Cerebellar cortex (tissue), 1 donor: Measurements from ENCODE around the gene TOR4A.

ENCODE experiments used
- DNase-seq: peaks from one replicate; pipeline ENCODE4 v3.0.0-alpha.2; 2015; ENCODE audit warnings: low spot score

The TOR4A gene

DNA sequence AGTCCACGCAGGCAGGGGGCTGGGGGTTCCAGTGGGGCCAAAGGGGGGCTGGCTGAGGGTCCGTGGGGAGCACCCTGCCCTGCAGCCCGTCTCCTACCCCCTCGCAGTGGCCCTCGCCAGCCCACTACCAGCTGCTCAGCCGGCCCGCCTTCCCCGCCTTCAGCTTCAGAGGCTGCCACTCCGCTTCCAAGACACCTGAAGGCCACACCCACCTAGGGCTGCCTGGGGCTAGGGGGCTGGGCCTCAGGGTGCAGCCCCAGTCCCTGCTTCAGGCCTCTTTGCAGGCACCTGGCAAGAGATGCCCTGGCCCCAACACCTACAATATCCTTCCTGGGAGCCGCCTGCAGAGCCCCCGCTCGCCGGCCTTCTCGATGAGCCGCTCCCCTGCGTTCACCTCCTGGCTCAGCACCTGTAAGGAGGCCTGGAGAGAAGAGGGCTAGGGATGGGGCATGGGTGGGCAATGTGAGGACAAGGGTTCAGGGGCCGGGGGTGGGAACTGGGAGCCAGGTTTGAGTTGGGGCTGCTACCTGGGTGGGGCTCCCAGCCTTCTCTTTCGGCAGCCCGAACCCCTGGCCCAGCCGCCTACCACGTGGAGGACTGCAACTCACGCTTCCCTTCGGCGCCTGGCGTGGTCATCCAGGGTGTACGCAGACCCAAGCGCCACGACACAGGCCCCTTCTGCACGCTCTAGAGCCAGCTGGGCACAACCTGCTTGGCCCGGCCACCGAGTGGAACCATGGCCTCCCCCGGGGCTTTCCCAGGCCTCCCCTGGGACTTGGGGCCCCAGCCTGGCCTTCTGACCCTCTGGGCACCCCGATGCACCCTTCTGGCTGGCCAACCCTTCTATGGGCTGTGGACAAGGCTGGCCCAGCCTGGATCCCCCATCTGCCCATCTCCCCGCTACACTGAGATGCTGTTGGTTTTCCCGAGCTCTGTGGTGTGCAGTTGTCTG, 24.7 kb upstream of the TOR4A start:
- no peak for DNase-seq

DNA sequence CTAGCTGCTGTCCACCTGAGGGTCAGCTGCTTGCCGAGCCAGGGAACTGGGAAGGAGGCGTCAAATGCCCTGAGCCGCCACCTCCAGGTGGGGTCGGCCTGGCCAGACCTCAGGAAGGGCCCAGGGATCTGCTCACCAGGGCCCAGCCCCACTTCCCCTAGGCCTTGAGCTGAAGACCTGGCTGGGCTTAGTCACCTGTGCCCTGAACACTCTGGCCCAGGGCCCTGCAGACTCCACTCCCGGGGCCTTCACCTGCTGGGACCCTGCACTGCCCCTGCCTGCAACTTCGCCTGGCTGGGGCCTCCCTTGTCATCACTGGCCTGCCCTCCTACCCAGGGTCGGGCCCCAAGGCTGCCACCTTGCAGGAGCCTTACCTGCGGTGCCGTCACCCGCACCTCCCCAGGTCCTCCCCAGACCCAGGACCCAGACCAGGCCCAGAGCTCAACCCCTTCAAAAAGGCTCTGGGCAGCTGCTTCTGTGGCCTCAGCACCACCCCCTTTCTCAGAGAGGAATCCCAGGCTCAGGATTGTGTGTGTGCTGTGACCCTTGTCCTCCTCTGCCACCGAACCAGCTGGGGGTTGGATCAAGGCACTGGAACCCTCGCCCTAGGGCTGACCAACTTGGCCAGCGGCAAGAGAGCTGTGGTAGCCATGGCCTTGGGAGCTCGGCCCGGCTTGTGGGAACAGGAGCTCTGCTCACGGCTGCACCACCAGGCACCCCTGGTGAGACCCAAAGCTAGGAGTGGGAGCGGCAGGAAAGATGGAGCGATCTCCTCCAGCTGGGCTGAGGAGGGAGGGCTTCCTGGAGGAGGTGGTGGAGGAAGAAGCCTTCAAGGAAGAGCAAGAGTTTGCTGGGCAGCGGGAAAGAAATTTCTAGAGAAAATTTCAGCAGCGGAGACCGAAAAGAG, 23.6 kb upstream of the TOR4A start:
- DNase-seq = no peak

DNA sequence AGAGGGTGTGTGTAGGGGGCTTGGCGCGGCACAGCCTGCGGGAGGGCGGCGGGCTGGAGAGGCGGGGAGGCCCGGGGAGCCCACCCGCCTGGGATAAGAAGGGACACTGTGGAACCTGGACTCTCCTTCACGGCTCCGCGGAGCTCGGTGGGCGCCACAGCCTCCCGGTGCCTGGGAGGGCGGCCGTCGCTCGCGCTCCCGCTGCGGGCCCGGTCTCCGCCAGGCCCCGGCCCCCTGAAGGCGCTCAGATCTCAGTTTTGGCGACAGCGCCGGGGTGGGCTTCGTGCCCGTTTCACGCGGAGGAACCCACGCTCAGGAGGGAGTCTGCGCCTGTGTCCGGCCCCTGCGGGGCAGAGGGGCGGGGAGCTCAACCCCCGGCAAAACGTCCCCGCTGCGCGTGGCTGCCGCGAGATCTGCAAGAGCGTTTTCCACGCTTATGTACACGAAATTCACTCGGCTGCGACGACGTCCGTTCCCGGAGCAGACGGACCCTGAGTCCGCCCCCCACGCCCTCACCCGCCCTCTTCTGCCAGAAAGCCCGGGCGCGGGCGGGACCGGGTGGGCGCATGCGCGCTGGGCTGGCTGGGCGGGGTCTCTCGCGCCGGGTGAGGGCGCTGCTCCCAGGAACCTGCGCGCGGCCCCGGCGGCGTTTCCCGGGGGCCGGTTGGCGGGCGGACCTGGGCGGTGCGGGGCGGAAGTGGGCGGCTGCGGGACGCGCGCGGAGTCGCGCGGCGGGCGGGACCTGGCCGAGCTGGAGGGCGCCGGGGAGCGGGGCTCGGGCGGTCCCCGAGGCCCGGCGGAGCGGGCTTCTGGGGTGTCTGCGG, 22.7 kb upstream of the TOR4A start, which contains the start of gene NELFB:
Gene NELFB, plus strand, starts transcription at position 704 of the 824 bp plus-strand sequence.
- DNase-seq = peak; percentile 83

DNA sequence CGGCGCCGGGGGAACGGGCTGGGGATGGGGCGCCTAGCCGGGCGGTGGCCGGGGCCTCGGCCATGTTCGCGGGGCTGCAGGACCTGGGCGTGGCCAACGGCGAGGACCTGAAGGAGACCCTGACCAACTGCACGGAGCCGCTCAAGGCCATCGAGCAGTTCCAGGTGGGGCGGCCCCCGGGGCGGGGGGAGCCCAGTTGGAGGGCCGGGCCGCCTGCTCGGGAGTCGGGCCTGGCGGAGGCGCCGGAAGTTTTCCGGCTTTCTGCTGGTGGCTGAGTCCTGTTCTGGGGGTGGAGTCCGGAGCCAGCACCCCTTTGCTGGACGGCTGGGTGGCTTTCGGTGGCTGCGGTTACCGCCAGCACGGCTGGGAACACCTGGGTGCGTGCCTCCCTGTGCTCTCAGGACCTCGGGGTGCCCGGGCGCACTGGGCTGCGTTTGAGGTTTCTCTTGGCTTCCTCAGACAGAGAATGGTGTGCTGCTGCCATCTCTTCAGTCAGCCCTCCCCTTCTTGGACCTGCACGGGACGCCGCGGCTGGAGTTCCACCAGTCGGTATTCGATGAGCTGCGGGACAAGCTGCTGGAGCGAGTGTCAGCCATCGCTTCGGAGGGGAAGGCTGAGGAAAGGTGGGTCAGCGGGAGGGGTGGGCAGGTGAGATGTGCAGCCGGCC, 21.9 kb upstream of the TOR4A start:
- DNase-seq = no peak

DNA sequence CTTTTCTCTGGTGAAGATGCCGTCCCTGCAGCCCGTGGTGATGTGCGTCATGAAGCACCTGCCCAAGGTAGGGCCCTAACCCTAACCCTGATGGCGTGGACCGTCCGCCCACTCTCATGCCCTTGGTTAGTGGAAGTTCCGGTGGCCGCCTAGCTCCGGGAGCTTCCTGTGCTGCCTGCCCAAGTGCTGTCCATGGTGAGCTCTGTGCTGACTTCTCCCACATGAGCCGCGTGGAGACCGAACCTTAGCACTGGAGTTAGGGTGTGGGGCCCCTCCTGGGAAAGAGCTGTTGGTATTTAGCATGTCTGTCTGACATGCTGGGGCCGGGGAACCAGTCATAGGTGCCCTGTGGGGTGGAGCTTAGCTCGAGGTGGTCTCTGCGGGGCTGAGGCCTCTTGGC, 21.2 kb upstream of the TOR4A start:
- DNase-seq = no peak

DNA sequence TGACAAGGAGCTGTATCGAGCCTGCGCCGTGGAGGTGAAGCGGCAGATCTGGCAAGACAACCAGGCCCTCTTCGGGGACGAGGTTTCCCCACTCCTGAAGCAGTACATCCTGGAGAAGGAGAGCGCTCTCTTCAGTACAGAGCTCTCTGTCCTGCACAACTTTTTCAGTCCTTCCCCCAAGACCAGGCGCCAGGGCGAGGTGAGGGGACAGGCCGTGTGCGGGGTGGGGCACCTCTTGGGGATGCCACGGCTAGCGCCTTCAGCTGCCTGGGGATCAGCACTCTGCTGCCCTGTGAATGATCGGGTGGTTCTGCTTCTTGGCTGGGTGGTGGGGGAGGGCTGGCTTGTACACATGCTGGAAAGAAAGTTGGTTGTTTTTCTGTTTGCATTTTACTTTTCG, 20.7 kb upstream of the TOR4A start:
- no peak for DNase-seq

DNA sequence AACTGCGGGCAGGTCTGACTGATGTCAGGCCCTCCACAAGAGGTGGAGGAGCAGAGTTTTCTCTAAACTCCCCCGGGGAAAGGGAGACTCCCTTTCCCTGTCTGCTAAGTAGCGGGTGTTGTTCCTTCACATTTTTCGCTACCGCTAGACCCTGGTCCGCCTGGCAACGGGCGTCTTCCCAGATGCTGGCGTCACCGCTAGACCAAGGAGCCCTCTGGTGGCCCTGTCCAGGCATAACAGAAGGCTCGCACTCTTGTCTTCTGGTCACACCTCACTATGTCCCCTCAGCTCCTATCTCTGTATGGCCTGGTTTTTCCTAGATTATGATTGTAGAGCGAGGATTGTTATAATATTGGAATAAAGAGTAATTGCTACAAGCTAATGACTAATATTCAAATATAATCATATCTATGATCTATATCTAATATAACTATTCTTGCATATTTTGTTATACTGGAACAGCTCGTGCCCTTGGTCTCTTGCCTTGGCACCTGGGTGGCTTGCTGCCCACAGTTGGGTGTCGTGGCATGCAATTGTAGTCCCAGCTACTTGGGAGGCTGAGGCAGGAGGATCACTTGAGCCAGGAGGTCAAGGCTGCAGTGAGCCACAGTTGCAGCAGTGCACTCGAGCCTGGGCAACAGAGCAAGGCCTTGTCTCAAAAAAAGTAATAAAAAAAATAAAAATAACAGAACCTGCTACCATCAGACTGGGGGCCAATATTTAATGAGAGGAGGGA, 15.2 kb upstream of the TOR4A start:
- peak; percentile 70 for DNase-seq

DNA sequence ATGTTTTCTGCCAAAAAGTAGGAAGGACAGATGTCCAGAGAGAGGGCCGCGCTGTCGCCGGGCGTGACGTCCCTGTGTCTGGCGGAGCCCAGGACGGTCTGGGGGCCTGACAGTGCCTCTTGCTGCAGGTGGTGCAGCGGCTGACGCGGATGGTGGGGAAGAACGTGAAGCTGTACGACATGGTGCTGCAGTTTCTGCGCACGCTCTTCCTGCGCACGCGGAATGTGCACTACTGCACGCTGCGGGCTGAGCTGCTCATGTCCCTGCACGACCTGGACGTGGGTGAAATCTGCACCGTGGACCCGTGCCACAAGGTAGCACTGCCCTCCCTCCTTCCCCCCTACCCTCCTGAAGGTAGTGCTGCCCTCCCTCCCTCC, 14.6 kb upstream of the TOR4A start:
- DNase-seq = no peak

DNA sequence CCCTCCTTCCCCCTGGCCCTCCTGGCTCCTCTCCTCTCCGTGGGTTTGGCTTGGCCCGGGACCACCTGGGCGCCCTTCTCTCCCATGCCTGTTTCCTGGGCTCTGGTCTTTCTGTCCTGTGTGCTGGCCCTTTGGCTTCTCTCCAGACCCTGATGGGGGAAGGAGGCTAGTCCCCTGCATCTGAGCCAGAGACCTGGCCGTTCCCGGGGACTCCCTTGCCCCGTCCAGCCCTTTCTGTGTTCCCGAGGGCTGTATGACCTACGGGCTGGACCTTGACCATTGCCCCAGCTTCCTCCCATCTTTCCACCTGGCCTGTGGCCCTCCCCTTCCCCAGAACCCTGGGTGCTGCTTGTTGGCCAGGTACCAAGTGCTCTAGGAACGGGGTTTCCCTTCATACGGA, 14.0 kb upstream of the TOR4A start:
- DNase-seq = no peak

DNA sequence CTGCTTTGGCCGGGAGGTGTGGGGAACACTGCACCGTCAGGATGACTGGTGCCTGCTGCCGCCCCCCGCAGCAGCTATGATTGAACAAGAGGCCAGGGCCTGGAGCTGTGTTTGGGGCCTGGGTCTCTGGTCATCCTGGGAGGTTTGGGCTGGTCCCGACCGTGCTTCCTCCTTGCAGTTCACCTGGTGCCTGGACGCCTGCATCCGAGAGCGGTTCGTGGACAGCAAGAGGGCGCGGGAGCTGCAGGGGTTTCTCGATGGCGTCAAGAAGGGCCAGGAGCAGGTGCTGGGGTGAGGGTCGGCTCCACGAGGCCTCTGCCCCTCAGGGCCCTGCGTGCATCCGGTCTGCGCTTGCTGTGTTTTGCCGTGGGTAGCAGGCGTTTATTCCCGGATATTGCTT, 13.5 kb upstream of the TOR4A start:
- DNase-seq = no peak

DNA sequence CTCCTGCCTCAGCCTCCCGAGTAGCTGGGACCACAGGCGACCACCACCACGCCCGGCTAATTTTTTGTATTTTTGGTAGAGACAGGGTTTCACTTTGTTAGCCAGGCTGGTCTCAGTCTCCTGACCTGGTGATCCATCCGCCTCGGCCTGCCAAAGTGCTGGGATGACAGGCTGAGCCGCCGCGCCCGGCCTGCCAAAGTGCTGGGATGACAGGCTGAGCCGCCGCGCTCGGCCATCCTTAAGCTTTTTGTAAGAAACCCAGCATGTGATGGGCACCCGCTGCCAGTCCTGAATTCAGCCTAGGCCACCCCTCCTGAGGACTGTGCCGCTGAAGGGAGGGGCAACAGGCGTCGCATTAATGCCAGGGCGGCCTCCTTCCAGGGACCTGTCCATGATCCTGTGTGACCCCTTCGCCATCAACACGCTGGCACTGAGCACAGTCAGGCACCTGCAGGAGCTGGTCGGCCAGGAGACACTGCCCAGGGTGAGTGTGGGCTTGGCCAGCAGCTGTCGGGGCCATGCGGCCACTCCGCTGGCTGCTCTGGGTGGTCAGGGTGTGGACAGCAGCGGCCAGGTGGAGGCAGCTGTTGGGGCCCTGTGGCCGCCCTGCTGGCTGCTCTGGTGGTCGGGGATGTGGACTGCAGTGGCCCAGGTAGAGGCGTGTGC, 11.9 kb upstream of the TOR4A start:
- DNase-seq = no peak

DNA sequence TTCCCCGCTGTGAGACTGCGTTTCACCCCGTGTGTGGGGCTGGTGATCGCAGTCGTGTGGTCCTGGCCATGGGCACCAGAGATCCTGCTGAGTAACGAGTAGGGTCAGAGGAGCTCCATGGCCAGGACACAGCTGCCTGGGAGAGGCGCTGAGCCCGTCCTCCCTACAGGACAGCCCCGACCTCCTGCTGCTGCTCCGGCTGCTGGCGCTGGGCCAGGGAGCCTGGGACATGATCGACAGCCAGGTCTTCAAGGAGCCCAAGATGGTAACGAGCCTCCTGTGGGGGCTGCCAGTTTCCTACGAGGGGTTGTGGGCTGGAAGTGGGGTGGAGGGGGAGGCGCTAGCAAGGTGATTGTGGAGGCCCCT, 11.4 kb upstream of the TOR4A start:
- DNase-seq = no peak

DNA sequence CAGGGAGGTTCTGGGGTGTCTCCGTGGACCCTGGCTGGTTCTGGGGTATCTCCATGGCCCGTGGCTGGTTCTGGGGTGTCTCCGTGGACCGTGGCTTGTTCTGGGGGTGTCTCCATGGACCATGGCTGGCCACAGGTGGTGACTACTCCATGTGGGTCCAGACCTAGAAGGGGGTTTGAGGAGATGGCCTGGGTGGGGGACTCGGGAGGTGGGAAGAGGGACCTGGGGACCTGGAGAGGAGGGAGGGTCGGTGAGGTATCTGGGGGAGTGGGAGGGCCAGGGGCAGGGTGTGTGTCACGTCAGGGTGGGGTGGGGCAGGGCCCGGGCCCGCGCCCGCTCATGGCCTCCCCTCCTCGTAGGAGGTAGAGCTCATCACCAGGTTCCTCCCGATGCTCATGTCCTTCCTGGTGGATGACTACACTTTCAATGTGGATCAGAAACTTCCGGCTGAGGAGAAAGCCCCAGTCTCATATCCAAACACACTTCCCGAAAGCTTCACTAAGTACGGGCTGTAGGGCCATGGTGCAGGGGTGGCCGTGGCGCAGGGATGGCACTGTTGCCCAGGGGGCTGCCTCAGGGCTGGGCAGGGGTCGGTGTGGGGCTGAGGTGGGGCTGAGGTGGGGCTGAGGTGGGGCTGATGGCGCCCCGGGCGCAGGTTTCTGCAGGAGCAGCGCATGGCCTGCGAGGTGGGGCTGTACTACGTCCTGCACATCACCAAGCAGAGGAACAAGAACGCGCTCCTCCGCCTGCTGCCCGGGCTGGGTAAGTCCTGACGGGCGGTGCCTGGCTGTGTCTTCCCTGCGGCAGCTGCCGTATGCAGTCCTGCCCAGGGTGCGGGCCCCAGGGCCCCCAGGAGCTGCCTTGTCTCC, 10.7 kb upstream of the TOR4A start:
- DNase-seq = no peak

DNA sequence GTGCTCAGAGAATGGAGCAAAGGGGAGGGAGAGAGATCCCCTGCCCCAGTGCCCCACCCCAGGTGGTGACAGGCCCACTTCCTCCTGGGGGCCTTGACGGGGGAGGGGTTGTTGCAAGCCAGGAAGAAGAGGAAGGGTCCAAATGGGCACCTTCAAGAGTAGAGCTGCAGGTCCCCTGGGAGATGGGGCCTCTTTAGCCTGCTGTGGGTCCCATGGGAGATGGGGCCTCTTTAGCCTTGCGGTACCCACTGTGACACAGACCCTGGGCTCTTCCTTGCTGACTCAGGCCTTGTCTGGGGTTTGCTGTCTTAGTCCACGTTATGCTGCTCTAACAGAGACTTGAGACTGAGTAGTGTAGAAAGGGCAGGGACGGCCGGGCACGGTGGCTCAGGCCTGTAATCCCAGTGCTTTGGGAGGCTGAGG, 9.6 kb upstream of the TOR4A start:
- DNase-seq = no peak

DNA sequence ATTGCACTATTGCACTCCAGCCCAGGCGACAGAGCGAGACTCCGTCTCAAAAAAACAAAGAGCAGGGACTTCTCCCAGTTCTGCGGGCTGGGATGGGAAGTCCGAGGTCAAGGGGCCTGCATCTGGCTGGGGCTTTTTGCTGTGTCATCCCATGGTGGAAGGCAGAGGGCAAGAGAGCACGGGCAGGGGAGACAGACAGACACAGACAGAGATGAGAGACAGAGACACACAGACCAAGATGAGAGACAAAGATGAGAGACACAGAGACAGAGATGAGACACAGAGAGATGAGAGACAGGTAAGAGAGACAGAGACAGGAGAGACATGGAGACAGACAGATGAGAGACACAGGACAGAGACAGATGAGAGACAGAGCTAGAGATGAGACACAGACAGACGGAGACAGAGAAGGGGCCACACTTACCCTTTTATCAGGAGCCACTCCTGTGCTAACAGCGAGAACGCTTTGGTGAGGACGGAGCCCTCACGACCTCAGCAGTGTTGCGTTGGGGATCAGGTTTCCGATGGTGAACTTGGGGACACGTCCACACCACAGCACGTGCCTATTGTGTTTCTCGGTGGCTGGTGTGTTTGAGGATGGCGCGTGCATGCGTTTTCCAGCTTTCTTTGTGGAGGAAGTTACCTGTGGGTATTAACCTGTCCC, 8.9 kb upstream of the TOR4A start:
- no peak for DNase-seq

DNA sequence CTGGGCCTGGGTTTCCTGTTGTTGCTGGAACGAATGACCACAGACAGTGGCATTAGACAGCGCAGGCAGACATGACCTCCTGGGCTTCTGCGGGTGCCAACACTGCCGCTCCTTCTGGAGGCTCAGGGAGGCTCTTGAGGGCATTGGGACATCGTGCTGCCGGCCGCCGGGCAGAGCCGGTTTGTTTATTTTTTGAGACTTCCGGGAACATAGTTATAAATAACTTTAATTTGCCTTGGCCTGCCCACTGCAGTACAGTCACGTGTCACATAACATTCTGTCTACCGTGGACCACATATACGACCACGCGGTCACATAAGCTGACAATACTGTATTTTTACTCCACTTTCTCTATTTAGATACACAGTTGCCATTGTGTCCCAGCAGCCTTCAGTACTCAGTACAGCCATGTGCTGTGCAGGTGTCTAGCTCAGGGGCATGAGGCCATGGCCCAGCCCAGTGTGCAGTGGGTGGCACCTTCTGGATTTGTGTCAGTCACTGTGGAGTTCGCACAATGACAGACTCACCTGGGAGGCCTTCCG, 8.2 kb upstream of the TOR4A start:
- no peak for DNase-seq

DNA sequence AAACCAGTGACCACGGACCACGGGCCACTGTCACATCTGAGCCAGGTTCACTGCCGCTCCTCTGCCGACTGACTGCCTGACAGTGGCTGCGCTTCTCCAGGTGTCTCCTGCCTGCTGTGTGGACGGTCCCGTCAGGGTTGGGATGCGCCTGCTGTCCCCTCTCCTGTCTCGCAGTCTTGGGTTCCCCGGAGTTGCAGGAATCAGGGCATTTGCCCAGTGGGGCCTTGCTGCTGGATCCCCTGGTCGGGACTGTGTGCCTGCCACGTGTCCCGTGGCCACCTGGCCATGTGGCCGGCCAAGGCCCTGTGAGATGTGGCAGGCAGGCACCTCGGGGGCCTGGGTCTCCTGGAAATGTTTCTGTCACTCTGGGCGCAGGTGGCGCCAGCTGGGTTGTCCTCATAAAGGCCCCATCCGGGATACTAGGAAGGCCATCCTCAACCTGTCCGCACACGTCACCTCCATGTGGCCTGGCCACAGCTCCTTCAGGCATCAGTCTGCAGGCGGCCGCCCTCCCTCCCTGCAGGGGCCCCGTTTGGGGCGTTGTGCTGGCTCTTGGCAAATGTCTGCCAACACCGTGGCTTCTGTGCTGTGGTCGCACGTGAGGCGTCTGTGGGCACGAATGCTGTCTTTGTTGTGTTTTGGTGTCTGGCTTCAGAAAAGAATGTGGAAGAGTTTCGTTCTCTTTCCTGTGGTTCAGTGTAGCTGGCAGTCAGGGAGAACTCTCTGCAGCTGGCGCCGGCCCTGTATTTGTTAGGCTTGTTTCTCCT, 6.4 kb upstream of the TOR4A start:
- no peak for DNase-seq

DNA sequence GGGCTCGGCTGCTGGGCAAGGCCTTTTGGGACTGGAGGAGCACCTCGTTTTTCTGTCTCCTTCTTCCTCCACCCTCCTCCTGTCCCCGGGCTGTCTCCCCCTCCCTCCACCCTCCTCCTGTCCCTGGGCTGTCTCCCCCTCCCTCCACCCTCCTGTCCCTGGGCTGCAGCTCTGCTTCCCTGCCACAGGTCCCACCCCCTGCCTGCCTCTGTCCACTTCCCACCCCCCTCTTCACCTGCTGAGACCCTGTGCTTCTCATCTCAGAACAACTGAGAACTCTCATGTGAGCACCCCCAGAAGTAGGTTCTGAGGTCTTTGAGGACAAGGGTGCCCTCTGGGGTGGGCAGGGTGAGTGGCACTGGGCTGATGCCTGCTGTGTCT, 5.8 kb upstream of the TOR4A start:
- no peak for DNase-seq
